ENCODE measurements around the gene PHTF2.
"Not testable (repeated sequence)": the region's sequence is repeated elsewhere in the genome, so short reads cannot be mapped to it uniquely, and the experiment has no call there.

The PHTF2 gene

DNA sequence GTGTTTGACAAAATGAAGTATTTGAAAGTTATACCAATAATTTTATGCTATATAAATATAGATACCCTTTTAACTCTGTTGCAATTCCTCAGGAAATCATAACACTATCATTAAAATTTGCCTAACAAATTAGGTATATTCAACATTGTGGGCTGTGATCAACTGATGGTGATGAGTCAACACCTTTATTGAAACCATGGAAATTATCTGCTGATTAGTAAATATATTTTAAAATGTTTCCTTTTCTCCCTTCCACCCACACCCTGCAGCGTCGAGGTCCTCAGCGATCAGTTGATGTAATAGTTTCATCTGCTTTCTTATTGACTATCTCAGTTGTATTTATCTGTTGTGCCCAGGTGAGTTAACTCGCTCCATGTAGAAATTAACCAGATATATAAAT lies 143.9 kb downstream of the PHTF2 start:
- no peak for DNase-seq

DNA sequence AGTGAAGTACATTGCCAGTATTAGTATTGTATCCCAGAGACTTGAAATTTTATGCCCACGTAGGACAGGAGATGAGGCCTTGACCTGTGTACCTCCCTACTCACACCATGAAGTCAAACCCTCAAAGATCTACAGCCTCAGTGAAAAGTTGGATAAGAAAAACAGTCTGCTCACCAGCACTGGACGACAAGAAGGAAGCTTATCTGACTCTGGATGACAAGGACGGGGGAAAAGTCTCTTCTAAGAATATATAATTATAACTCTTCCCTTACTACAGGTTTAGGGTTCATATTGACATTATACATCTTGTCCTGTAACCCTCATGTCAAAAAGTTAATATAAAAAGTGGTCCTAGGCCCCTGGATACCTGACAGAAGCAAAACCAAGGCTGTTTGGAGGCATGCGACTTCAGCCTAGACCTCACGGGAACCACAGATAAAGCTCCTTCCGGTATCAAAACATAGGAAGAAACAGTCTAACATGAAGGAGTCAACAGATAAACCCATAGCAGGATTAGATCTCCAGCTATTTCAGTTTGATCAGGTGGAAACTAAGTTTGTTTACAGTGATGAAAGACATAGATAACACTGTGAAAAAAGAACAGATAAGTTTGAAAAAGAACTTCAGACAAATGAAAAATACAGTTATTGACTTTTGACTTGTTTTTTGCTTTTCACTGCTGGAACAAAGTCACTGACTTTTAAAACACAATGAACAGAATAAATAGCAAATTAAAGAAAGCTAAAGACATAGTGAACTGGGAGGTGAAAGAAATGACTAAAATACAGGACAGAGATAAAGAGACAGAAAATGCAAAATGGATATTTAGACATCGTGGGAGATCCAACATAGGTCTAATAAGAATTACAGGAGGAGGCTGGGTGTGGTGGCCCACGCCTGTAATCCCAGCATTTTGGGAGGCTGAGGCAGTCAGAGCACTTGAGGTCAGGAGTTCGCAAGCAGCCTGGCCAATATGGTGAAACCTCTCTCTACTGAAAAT lies 145.9 kb downstream of the PHTF2 start:
- no peak for DNase-seq

DNA sequence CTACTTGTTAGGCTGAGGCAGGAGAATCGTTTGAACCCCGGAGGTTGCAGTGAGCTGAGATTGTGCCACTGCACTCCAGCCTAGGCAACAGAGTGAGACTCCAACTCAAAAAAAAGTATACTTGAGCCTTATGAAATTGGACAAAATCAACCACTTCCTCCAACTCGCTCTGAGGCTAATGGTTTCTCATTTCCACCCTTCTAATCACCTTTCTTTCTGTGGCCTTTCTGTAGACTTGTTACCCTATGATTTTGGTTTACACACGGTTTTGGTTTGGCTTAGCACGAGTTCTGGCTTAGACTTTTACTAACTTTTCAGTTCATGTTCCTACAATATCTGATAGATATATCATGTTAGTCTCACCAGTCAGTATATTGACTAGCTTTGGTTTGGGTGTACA lies 152.0 kb downstream of the PHTF2 start:
- no peak for DNase-seq

DNA sequence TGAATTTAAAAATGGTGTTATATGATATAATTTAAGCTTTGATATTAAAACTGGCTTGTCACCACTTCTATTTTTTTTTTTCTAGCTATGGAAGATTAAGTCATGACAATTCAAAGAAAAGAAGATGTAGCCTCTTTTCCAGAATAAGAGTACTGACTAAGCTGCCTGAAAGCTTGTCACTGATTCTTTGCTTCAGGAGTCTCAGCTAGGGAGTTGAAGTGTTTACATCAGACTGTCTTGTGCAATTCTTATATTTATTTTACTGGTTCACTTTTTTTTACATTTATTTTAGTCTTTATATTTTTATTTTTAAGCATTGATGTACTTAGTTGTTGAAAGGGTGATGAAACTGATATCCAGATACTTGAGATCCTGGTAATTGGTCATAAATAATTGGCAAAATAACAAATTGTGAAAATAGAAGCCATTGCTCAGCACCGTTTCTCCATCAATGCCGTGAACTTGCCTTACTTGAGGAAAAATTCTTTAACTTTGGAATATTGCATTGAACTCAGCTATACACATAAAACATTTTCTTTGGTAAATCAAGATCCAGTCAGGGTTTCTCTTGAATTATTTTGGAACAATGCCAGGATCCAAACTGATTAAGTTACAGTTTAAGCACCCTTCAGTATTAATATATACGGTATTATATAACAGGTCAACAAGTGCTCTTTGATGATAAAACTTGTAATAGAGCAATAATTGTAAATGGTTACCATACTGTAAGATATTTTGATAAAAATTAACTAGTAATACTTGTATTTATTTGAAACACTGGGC lies 156.4 kb downstream of the PHTF2 start:
- DNase-seq = no peak

DNA sequence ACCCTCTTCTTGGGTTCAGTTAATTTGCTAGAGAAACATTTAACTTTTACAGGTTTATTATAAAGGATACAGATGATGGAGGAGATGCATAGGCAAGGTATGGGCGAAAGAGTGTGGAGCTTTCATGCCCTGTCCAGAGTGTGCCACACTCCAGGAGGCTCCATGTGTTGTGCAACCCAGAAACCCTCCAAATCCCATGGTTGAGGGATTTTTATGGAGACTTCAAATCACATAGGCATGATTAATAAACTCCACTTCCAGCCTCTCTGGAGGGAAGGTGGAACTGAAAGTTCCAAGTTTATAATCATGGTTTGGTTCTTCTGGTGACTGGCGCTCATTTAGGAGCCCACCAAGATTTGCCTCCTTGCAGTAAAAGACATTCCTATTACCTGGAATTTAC lies 159.9 kb downstream of the PHTF2 start:
- no peak for DNase-seq

DNA sequence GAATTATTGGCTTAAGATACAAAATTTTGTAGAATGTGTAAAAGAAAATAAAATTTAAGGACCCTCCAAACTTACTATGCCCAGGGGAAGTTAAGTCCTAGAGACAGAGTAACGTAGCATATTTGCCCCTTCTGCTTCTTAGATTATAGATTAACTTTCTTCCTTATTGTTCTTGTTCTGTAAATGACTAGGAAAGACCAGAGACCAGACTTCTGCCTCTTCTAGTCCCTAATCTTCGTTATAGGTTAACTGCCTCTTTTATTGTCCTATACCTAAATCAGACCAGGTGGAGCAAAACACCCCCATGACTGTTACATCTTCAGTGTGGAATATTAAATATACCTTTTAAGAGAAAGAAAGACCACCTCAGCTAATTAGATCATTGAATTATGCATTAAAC lies 160.5 kb downstream of the PHTF2 start:
- no peak for DNase-seq

DNA sequence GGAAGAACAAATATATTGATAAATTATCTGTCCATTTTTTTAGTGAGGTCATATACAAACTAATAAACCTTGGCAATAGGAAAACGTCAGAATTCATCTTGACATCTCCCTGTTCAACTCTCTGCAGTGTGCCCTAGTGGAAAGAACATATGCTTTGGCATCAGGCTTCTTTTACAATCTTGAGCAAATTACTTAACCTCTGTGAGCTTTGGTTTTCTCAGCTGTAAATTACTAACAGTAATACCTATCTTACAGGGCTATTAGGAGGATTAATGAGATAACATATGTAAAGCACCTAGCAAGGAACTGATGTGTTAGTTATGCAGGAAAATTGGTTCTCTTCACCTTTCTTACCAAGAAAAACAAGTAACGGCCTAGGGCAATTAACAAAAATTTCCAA lies 161.8 kb downstream of the PHTF2 start:
- DNase-seq = no peak

DNA sequence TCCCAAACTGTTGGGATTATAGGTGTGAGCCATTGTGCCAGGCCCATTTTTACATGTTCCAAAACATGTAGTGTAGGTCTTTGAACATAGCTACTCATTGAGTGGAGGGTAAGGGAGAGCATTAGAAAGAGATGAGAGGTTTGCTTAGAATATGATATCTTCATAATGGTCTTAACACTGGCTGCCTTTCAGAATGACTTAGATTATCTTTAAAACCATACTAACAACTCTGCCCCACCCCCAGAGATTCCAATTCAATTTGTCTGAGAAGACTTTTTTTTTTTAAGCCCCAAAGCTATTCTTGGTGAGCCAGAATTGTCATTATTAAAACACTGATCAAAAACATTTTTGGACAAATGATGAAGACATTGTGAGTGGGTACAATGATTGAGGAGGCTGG lies 168.9 kb downstream of the PHTF2 start:
- no peak for DNase-seq

DNA sequence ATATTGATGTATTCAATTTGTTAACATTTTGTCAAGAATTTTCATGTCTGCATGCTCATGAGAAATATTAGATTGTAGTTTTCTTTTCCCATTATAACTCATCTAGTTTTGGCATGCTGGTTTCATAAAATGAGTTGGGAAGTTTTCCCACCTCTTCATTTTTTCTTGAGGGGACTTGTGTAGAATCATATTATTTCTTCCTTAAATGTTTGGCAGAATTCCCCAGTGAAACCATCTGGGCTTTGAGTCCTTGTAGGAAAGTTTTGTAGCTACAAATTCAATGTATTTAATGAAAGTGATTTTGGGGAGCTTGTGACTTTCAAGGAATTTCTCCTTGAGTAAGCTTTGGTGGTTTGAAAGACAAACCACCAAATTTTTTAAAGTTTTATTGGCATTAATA lies 173.2 kb downstream of the PHTF2 start:
- no peak for DNase-seq

DNA sequence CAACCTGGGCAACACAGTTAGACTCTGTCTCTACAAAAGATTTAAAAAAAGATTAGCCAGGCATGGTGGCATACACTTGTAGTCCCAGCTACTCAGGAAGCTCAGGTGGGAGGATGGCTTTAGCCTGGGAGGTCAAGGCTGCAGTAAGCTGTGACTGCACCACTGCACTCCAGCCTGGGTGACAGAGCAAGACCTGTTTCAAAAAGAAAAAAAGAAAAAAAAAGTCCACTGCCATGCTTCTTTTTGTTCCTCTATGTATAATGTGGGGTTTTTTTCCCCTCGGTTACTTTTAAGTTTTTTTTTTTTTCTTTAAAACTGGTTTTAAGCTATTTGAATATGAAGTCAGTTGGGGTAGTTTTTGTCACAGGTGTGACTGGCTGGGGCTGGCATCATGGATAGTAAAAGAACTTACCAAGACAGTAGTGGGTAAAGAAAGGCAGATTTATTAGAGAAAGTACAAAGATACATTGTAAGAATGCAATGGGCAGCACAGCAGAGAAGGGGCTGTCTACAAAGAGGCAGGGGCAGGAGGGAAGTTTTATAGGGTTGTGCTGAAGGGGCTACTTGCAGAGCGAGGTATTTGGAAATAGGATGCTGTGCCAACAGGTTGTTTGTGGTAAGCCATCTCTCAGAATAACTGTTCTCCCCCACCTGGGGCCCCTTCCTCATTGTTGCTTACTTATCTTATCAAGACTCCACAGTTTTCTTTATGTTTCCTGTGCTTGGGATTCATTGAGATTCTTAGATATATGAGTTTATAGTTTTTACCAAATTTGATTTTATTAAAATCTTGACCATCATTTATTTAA lies 177.3 kb downstream of the PHTF2 start:
- no peak for DNase-seq

DNA sequence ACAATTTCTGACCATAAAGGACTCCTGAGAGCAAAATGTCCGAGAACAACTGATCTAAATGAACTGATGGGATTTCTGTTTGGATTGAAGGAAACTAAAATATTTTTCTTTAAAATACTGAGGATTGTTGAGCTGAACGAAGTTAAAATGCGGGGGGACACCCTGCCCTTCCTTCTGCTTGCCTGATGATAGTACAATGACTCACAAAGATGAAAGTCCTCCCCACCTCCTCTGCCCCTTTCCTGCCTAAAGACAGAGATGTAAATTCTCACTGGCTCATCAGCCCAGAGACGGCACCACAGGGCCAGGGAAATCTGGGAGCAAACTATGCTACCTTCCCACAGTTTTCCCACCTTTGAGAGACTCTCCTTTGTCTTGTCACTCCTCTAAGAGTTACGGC lies 180.6 kb downstream of the PHTF2 start:
- DNase-seq = no peak

DNA sequence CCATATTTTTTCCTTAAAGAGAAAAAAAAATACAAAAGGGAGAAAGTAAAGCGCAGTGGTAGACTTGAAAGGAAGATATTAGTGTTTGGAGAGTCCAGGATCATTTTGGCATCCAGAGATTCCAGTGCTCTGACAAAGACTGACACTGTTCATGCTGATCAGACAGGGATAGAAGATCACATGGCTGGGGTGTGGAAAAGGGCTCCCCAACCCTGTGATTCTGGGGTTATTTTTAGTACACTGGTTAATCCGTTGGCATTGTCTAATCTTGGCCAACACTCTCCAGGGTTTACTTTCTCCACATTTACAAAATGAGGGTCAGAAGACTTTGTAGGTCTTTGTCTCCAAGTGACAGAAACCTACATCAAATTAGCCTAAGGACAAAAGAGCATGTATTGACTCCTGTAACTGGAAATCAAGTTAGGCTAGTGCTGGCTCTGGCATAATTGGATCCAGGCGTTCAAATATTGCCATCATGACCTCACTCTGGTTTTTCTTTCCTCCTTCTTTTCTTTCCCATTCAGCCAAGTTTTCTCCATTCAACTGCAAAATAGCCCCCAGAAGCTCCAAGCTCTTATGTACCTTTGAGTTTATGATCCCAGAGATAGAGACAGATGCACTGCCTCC lies 181.6 kb downstream of the PHTF2 start:
- DNase-seq = no peak

DNA sequence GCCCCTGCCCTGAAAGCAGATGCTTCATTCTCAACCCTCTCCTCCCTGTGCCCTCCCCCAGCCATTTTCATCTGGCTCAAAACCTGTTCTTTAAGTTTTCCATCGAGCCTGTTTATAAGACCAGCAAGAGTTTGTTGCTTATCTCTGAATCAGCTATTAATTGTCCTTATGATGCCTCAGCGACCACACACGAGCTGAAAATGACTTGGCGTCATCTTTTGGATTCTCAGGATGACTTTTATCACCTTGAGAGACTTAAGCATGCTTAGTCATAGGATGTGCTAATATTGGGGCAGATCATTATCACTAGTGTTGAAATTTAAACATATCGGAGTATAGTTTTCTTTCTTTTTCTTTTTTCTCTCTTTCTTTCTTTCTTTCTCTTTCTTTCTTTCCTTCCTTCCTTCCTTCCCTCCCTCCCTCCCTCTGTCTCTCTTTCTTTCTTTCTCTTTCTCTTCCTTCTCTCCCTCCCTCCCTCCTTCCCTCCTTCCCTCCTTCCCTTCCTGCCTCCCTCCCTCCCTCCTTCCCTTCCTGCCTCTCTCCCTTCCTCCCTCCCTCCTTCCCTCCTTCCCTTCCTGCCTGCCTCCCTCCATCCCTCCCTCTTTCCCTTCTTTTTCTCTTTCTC lies 184.5 kb downstream of the PHTF2 start:
- DNase-seq = no peak

DNA sequence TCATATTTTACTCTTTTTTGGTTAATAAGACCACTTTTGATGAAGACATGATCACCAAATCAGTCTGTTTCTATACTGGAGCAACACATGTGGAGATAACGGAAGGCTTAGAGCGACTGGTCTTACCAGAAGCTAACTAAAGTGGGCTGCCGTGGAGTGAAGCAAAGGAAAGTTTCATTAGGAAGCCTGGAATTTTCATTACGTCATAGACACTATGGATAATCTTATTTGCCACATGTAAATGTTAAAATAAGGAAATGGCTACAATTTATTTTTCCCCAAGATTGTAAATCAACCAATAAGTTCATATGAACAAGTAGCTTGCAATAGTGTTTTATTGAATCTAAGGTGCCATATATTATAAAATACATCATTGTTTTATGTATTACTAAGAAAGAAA lies 185.4 kb downstream of the PHTF2 start:
- no peak for DNase-seq

DNA sequence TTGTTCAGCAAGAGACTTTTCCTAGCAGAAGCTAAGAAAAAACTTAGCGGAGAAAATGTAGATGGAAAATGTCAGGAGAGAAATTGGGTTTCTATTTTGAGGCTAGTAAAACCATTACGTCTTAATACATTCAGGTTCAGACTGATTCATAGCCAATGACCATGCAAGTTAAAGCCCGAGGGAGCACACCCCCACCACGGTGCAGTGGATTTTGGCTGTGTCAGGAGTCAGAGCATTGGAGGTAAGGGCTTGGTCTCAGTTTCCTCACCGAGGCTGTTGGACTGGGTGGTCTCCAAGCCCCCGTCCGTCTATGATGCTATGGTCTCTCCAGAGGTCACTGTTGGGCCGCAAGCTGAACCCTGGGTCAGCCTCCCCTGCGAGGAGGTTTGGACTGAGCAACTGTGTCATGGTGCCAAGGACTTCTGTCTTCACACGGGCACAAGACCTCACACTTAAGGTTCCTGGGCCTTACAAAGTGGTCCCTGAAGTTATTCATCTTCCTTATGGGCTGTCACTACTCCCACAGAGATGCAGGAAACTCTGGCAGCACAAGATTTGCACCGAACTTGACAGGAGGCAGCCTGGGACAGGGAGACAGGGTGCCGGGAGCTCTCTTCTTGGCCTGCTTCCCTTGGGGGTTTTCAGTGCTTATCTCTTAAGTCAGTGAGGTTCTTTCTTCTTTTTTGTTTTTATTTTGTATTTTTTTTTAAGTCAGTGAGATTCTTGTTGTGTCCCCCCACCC lies 186.8 kb downstream of the PHTF2 start:
- no peak for DNase-seq

DNA sequence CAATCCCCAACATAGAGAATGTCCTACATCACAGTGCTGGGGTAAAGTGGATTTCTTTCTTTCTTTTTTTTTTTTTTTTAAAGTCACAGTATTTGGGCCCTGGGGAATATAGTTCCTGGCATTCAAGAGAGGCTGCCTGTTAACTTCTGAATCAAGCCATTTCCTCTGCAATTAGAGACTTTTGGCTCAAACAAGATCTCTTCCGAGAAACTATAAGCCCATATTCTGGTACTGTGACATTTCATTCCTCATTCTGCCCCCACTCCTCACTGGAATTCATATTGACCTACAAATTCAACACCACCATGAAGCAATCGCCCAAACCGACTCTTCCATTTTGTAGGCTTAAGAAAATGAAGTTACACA lies 187.4 kb downstream of the PHTF2 start:
- DNase-seq = no peak

DNA sequence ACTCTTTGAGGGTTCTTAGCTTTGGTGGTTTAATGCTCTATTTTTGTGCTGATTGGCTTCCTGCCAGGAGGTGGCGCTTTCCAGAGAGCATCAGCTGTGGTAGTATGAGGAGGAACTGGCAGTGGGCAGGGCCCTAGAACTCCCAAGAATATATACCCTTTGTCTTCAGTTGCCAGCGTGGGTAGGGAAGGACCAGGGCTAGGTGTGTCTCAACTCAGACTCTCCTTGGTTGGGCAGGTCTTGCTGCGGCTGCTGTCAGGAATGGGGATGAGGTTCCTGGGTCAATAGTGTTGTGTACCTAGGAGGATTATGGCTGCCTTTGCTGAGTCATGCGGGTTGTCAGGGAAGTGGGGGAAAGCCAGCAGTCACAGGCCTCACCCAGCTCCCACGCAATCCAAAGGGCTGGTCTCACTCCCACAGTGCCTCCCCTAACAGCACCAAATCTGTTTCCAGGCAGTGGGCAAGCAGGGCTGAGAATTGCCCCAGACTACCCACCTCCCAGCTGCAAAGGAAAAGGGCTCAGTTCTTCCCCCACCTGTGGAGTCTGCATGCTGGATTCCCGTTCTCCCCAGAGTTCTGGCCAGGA lies 191.5 kb downstream of the PHTF2 start:
- DNase-seq = no peak

DNA sequence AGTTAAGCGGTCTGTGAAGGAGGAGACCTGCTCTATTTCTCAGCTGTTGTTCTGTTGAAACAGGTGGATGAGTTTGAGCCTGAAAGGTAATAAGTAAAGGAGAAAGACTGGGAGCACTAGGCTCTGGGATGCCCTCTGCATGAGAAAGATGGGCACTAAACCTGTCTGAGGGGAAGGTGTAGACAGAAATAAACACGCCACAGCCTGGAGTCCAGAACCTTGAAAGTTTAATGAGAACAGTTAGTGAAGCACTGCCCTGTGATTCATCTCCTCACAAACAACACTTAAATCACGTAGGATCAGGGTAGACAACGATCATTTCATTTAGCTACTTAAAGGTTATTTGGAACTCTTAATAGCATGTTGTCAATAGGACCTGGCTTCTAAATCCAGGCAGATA lies 193.1 kb downstream of the PHTF2 start:
- DNase-seq = no peak

DNA sequence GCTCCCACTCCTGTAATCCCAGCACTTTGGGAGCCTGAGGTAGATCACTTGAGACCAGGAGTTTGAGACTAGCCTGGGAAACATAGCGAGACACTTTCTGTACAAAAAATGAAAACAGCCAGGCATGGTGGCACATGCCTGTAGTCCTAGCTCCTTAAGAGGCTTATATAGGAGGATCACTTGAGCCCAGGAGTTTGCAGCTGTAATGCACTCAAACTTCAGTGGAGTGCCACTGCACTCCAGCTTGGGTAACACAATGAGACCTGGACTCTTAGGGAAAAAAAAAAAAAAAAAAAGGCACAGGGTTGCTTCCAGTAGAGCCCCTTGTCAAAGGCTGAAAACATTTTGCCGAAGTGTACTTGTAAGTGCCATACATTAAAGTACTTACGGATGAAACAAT lies 195.3 kb downstream of the PHTF2 start:
- no peak for DNase-seq

DNA sequence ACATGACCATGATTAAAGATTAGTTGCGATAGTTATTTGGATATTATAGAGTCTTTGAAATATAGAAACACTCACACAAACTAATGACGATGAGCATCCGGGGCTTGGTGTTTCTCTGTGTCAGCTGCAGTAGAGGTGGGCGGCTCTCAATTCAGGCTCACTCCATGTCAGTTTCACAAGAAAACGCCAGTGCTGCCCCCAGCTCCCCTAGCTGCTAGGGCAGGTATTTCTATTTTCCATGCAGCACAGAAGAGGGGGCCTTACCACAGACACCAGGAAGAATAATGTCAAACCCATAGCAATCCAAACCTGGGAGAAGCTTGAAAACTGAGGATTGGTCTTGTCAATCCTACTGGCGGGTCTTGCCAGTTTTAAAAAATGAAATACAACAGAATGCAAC lies 197.1 kb downstream of the PHTF2 start:
- no peak for DNase-seq

DNA sequence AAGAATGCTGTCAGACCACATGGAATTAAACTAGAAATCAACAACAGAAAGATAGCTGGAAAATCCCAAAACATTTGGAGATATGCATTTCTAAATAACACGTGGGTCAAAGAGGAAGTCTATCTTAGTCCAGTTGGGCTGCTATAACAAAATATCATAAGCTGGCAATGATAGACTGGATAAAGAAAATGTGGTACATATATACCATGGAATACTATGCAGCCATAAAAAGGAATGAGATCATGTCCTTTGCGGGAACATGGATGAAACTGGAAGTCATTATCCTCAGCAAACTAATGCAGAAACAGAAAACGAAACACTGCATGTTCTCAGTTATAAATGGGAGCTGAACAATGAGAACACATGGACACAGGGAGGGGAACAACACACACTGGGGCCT lies 200.6 kb downstream of the PHTF2 start:
- DNase-seq = not testable (repeated sequence)
